ENCODE measurements around the gene TLE2. TPM values are rescaled to one million over a fixed set of nuclear protein-coding genes. Genes with fewer than 3 reads are reported as not detected.

Gene TLE2
- total RNA-seq, 4 donors from 2014 or later: 19.3 to 39.8 (median 31.0) TPM

- TF ChIP-seq CTCF (IDR thresholded peaks at IDR 0.05): no peak
- no peak for ATAC-seq (ENCODE audit: low FRiP score)
- DNase-seq (ENCODE audit: low spot score): no peak
Measured at GRCh38 chr19:3004522-3004921, 24.6 kb downstream of the TLE2 start.

- no peak for TF ChIP-seq CTCF (IDR thresholded peaks at IDR 0.05)
- DNase-seq (ENCODE audit: low spot score): no peak
- no peak for ATAC-seq (ENCODE audit: low FRiP score)
Measured at GRCh38 chr19:3003046-3003445, 26.0 kb downstream of the TLE2 start.

- ATAC-seq (ENCODE audit: low FRiP score) (no peak), DNase-seq (ENCODE audit: low spot score) (no peak)
- TF ChIP-seq CTCF (IDR thresholded peaks at IDR 0.05): no peak
Measured at GRCh38 chr19:3001235-3001800, 27.8 kb downstream of the TLE2 start.

DNA sequence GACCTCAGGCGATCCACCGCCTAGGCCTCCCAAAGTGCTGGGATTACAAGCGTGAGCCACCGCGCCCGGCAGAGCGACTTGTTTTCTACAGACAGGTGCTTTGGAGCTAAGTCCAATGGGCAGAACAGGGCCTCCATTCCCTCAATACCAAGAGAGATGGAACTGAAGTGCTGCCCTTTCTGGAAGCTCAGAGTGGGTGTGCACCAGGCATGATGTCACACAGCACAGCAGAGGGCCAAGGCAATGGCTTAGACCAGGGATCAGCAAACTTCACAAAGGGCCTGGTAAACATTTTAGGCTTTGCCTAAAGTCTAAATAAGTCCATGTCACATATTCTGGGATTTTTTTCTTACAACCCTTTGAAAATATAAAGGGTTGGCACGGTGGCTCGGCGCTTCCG is 30.4 kb downstream of the TLE2 start:
- ATAC-seq (ENCODE audit: low FRiP score): no peak
- TF ChIP-seq CTCF (IDR thresholded peaks at IDR 0.05): no peak
- no peak for DNase-seq (ENCODE audit: low spot score)

DNA sequence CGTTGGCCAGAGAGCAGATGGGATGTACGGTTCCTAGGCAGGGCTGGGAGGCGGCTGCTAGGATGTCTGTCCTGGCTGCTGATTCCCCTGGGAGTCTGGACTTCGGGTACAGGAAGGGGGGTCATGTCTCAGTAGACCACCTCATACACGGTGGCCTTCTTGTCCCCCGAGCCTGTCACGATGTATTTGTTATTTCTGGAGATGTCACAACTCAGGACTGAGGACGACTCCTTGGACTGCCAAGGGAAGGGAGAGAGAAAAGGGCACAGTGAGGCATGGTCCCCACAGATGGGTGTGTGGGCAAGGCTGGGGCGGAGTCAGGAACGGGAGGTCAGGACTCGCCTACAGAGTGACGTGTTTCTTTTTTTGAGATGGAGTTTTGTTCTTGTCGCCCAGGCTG is 31.4 kb downstream of the TLE2 start:
- no peak for DNase-seq (ENCODE audit: low spot score)
- ATAC-seq (ENCODE audit: low FRiP score): no peak
- no peak for TF ChIP-seq CTCF (IDR thresholded peaks at IDR 0.05)

DNA sequence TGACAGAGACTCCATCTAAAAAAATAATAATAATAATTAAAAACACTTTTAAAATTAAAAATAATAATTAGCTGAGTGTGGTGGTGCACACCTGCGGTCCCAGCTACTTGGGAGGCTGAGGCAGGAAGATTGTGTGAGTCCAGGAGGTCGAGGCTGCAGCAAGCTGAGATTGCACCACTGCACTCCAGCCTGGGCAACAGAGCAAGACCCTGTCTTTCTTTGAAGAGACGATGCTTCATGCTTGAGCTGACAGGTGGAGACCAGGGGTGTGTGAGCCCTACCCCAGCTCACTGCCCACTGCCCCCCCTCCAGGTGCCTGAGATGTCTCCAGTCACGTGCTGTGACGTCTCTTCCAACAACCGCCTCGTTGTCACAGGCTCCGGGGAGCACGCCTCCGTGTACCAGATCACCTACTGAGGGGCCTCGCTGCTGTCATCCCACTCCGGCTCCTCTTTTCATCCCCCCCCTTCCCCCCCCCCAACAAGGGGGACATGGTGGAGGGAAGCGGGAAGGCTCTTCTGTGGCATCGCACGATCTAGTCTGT is 34.4 kb downstream of the TLE2 start:
- DNase-seq (ENCODE audit: low spot score): no peak
- no peak for TF ChIP-seq CTCF (IDR thresholded peaks at IDR 0.05)
- ATAC-seq (ENCODE audit: low FRiP score): no peak

DNA sequence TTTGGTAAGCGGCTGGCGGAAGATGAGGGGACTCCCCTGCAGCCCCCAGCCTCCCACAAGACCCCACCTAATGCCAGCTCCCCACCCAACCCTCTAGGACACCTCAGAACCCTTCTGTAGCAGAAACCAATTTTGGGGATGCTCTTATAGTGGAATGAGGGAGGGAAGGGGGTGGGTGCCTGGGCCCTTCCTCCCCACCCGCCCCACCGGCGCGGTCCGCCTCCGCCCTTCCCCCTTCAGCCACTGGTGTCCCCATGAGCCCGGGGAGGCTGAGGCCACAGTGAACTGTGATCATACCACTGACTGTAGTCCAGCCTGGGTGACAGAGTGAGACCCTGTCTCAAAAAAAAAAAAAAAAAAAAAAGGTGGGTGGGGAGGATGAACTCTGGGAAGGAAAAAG is 35.5 kb downstream of the TLE2 start:
- no peak for DNase-seq (ENCODE audit: low spot score)
- ATAC-seq (ENCODE audit: low FRiP score): no peak
- TF ChIP-seq CTCF (IDR thresholded peaks at IDR 0.05): no peak

Measured in omental fat pad (tissue), 4 donors.